Epithelial cell of proximal tubule (primary cell): ENCODE data around the gene TMEM127. TPM values are rescaled to one million over a fixed set of nuclear protein-coding genes. Genes with fewer than 3 reads are reported as not detected.

Source experiments
- DNase-seq: peaks from one replicate; pipeline ENCODE4 v3.0.0-alpha.2; 2011; ENCODE audit warnings: low read depth
- H3K4me3 ChIP-seq: 2 replicates; pipeline ENCODE4 v1.5.1; 2011; ENCODE audit warnings: low read depth, mild to moderate bottlenecking, low read length
- CTCF ChIP-seq: conservative IDR thresholded peaks from 2 replicates; pipeline ENCODE4 v1.5.1; 2012; ENCODE audit warnings: low read depth, mild to moderate bottlenecking, low read length
- total RNA-seq: library from RNA; depleted of rRNA; stranded (reverse); fragments of >200 nt; gene quantifications from 2 replicates; pipeline ENCODE4 v1.2.3, GENCODE V29; 2015

TMEM127 gene
- total RNA-seq, 1 donor from 2014 or later = 21.3 TPM

- H3K4me3 ChIP-seq = no peak overlapping the region
- no peak for TF ChIP-seq CTCF
- no peak for DNase-seq
These were observed 53.5 kb downstream of the TMEM127 start for GRCh38 chr2:96212339-96212738.

GRCh38 chr2:96209729-96210085 lies 56.1 kb downstream of the TMEM127 start:
- H3K4me3 ChIP-seq = peak overlapping the region; percentile 79
- TF ChIP-seq CTCF = no peak
- DNase-seq = no peak

- peak overlapping the region; percentile 79 for H3K4me3 ChIP-seq
- no peak for DNase-seq
- no peak for TF ChIP-seq CTCF
These were observed 56.6 kb downstream of the TMEM127 start for GRCh38 chr2:96209011-96209728.

- TF ChIP-seq CTCF = peak; percentile 3
- peak within 1 kb of the TSS; percentile 79 for H3K4me3 ChIP-seq
- DNase-seq = peak; percentile 59
These were observed 57.4 kb downstream of the TMEM127 start, which contains the start of gene STARD7 for GRCh38 chr2:96208143-96209010. STARD7 (minus strand) TSS chr2:96208827; CDS start chr2:96208434, 393 bp downstream.

GRCh38 chr2:96207774-96208142 lies 58.0 kb downstream of the TMEM127 start:
- no peak for TF ChIP-seq CTCF
- peak overlapping the region; percentile 79 for H3K4me3 ChIP-seq
- DNase-seq = no peak

- H3K4me3 ChIP-seq = peak overlapping the region; percentile 79
- no peak for TF ChIP-seq CTCF
- no peak for DNase-seq
These were observed 58.6 kb downstream of the TMEM127 start for GRCh38 chr2:96207073-96207773.
